Peyer's patch (tissue), 4 donors: ENCODE data around the gene TACC2. TPM values are rescaled to one million over a fixed set of nuclear protein-coding genes. Genes with fewer than 3 reads are reported as not detected.

Source experiments
- DNase-seq, 3 donors: peaks; one replicate each; pipeline ENCODE4 v3.0.0-alpha.2; 2017 to 2019
- H3K27ac ChIP-seq, 4 donors: fragments of 200-600 bp; sonication (generic); one replicate each; pipeline ENCODE4 v1.5.1; 2016 to 2019
- H3K27me3 ChIP-seq, 2 donors: fragments of 200-600 bp; sonication (generic); one replicate each; pipeline ENCODE4 v1.5.1; 2019
- H3K36me3 ChIP-seq, 3 donors: fragments of 200-600 bp; sonication (generic); one replicate each; pipeline ENCODE4 v1.5.1; 2016 to 2019
- H3K4me1 ChIP-seq, 4 donors: fragments of 200-600 bp; sonication (generic); one replicate each; pipeline ENCODE4 v1.5.1; 2016 to 2019
- H3K4me3 ChIP-seq, 4 donors: fragments of 200-600 bp; sonication (generic); 1 replicate in 3 of 4; 2 replicates in 1 of 4; pipeline ENCODE4 v1.5.1; 2016 to 2019; ENCODE audit warnings: mild to moderate bottlenecking in 1 of 4
- H3K9me3 ChIP-seq, 4 donors: fragments of 200-600 bp; sonication (generic); one replicate each; pipeline ENCODE4 v1.5.1; 2016 to 2019; ENCODE audit warnings: mild to moderate bottlenecking in 1 of 4
- POLR2A ChIP-seq, 2 donors: fragments of 450-650 bp; IDR thresholded peaks; one replicate each; pipeline ENCODE4 v1.5.1; 2017; ENCODE audit warnings: antibody characterized with exemption in 2 of 2, mild to moderate bottlenecking in 2 of 2, moderate library complexity in 2 of 2
- total RNA-seq, 4 donors: library from RNA; depleted of rRNA; stranded (reverse); fragments of >200 nt; gene quantifications; one replicate each; pipeline ENCODE4 v1.1.0, GENCODE V29; 2016
- TF ChIP-seq, protein P1 (sequence below), 6 experiments: fragments of 450-650 bp in 4 of 6; fragments of 200-600 bp in 2 of 6; sonication (generic) in 1 of 6; IDR thresholded peaks; one replicate each; pipeline ENCODE4 v1.5.1; 2017 to 2019; ENCODE audit warnings: antibody characterized with exemption in 6 of 6, mild to moderate bottlenecking in 3 of 6, moderate library complexity in 1 of 6

TACC2 gene
- total RNA-seq, 4 donors from 2014 or later, result 91.6 to 140 (median 109) TPM

DNA sequence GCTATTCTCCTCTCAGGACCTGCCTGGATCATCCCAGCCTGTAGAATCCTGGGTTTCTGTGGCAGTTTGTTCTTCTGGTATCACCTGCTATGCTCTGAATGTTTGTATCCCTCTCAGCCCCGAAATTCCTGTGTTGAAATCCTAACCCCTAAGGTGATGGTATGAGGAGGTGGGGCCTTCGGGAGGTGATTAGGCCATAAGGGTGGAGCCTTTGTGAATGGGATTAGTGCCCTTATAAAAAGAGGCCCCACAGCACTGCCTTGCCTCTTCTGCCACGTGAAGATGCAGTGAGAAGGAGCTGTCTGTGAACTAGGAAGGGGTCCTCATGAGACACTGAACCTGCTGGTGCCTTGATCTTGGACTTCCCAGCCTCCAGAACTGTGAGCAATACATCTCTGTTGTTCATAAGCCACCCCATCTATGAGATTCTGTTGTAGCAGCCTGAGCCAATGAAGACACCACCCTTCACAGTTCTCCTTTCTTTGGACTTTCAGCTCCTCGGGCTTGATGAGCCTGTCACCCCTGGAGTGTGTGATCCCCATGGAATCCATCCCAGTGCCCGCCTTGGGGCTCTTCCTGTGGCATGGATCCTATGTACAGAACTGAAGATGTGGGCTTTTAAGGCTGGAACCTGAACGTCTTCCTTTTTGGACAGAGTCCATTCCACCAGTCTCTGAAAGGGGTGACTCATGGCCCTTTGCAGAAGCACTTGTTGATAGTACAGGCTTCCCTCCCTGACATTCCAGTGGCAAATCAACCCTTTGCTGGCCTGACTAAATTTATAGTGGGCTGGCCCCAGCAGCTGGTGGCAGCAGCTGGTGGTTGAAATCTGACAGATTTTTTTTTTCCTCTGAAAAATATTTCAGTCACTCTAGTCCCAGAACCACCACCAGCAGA, 138.0 kb downstream of the TACC2 start:
- Histone ChIP-seq H3K4me3 (peak overlapping the region in 1 of 4 donors; percentile 6), H3K4me1 (peaks cover 0 to 17% (median 3%) of the 10 kb centered on the region in 4 donors), H3K9me3 (no peaks in the 10 kb centered on the region), H3K36me3 (no peaks in the 10 kb centered on the region), H3K27me3 (no peaks in the 10 kb centered on the region), H3K27ac (peak overlapping the region in 2 of 4 donors; percentile 74 to 80)
- TF ChIP-seq, protein P1, sequence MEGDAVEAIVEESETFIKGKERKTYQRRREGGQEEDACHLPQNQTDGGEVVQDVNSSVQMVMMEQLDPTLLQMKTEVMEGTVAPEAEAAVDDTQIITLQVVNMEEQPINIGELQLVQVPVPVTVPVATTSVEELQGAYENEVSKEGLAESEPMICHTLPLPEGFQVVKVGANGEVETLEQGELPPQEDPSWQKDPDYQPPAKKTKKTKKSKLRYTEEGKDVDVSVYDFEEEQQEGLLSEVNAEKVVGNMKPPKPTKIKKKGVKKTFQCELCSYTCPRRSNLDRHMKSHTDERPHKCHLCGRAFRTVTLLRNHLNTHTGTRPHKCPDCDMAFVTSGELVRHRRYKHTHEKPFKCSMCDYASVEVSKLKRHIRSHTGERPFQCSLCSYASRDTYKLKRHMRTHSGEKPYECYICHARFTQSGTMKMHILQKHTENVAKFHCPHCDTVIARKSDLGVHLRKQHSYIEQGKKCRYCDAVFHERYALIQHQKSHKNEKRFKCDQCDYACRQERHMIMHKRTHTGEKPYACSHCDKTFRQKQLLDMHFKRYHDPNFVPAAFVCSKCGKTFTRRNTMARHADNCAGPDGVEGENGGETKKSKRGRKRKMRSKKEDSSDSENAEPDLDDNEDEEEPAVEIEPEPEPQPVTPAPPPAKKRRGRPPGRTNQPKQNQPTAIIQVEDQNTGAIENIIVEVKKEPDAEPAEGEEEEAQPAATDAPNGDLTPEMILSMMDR (IDR thresholded peaks at IDR 0.05), result no peak
- TF ChIP-seq POLR2A (IDR thresholded peaks at IDR 0.05), result no peak
- peak in 1 of 3 donors; percentile 61 for DNase-seq

DNA sequence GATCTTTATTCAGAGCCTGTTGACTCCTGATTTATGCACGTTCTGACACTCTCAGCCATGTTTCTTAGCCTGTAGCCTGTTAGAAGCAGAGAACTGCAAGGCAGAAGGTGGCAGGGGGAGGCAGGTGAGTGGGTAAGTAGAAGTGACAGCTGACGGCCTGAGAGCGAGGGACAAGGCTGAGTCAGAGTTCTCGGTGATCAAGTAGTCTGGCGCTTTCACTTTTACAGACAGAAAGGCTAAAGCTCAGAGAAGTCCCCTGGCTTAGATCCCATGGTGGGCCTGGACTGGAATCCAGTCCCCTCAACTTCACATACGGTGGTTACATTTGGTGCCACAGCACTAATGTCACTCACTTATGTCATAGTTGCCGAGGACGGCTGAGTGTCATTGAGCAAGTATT, 139.0 kb downstream of the TACC2 start:
- H3K27me3 ChIP-seq, result no peaks in the 10 kb centered on the region
- H3K27ac ChIP-seq, result peak overlapping the region in 3 of 4 donors; percentile 40 to 80 (median 74)
- no peaks in the 10 kb centered on the region for H3K36me3 ChIP-seq
- TF ChIP-seq, protein P1 (IDR thresholded peaks at IDR 0.05), result no peak
- TF ChIP-seq POLR2A (IDR thresholded peaks at IDR 0.05), result no peak
- peak overlapping the region in 2 of 4 donors; percentile 6 to 21 for H3K4me3 ChIP-seq
- no peak for DNase-seq
- no peaks in the 10 kb centered on the region for H3K9me3 ChIP-seq
- peaks cover 0 to 17% (median 3%) of the 10 kb centered on the region in 4 donors for H3K4me1 ChIP-seq

DNA sequence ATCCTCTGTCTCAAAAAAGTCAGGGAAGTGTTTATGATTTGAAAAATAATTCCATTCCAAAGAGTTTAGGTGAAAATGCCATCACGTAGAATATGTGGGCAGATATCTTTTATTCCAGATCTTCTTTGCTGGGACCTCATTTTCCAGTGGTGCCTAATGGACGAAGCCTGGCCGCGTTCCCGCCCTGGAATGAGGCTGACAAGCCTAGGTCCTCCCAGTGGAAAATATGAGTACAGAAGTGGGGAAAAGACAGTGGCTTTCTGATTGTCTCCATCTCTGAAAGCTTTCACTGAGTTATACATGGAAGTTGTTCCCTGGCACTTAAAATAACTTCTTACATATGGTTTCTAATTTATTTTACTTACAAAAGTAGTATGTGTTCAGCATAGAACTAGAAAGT, 139.4 kb downstream of the TACC2 start:
- Histone ChIP-seq H3K4me3 (peak overlapping the region in 1 of 4 donors; percentile 21), H3K27me3 (no peaks in the 10 kb centered on the region), H3K36me3 (peaks cover 0 to 3% (median 0%) of the 10 kb centered on the region in 3 donors), H3K4me1 (peaks cover 0 to 17% (median 3%) of the 10 kb centered on the region in 4 donors), H3K27ac (peak overlapping the region in 2 of 4 donors; percentile 74 to 80), H3K9me3 (no peaks in the 10 kb centered on the region)
- no peak for TF ChIP-seq POLR2A (IDR thresholded peaks at IDR 0.05)
- TF ChIP-seq, protein P1 (IDR thresholded peaks at IDR 0.05), result peak in 1 of 6 experiments; percentile 3
- no peak for DNase-seq

DNA sequence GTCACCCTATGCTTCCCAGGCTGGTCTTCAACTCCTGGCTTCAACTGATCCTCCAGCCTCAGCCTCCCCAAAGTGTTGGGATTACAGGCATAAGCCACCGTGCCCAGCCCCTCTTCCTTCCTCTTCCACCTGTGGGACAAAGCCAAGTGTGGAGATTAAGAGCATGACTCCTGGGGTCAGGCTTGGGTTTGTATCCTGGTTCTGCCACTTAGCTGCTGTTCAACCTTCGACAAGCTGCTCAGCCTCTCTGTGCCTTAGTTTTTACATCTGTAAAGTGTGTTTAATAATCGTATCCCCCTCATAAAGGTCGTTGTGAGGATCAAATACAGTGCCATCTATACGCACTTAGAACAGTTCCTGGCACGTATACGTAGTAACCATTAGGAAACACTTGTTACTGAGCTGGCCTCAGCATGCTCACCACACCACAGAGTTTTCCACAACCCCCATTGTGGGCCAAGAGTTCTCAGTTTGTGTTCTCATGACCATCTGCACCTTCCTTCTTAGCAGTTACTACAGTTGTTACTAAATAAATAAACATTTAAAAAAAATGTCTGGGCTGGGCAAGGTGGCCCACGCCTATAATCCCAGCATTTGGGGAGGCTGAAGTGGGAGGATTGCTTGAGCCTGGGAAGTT, 141.6 kb downstream of the TACC2 start:
- no peaks in the 10 kb centered on the region for H3K9me3 ChIP-seq
- no peak for DNase-seq
- TF ChIP-seq, protein P1 (IDR thresholded peaks at IDR 0.05), result no peak
- TF ChIP-seq POLR2A (IDR thresholded peaks at IDR 0.05), result no peak

DNA sequence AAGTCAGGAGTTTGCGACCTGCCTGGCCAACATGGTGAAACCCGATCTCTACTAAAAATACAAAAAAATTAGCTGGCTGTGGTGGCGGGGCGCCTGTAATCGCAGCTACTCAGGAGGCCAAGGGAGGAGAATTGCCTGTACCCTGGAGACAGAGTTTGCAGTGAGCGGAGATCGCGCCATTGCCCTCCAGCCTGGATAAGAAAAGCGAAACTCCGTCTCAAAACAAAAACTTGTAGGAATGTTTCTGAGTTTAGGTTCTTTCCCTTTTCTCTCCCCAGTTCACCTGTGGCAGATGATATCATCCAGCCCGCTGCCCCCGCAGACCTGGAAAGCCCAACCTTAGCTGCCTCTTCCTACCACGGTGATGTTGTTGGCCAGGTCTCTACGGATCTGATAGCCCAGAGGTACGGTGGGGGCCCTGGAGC, 143.4 kb downstream of the TACC2 start:
- Histone ChIP-seq H3K4me1 (peaks cover 0 to 8% (median under 1%) of the 10 kb centered on the region in 4 donors), H3K4me3 (no peak overlapping the region), H3K36me3 (peaks cover 0 to 38% (median 0%) of the 10 kb centered on the region in 3 donors), H3K9me3 (no peaks in the 10 kb centered on the region), H3K27me3 (no peaks in the 10 kb centered on the region), H3K27ac (no peak overlapping the region)
- no peak for DNase-seq
- TF ChIP-seq, protein P1 (IDR thresholded peaks at IDR 0.05), result no peak
- TF ChIP-seq POLR2A (IDR thresholded peaks at IDR 0.05), result no peak

More for the DNA sequence above, 141.6 kb downstream of the TACC2 start:
- Histone ChIP-seq H3K4me1 (peaks cover 0 to 17% (median 3%) of the 10 kb centered on the region in 4 donors), H3K4me3 (no peak overlapping the region), H3K27me3 (no peaks in the 10 kb centered on the region), H3K27ac (no peak overlapping the region), H3K36me3 (peaks cover 0 to 24% (median 0%) of the 10 kb centered on the region in 3 donors)
